Measurements from ENCODE around the gene SPCS3.

DNA sequence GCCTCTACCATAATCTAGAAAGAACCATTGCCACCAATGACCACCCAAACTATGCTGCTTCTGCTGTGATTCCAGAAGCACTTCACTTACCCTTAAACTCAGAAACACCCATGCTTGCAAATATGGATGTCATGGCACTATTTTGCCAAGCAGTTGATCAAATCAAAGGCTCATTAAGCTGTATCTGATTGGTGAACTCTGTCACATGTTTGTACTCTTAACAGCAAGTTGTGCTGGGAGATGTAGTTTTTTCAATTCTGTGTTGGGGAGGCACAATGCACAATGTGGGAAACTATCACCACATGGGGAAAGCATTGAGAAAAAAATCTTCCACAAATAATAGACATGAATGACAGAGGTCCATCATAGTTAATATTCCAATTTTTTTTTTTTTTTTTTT is 19.2 kb upstream of the SPCS3 start:
- TF ChIP-seq POLR2AphosphoS5 (IDR thresholded peaks at IDR 0.05; ENCODE audit: low read depth) (no peak), SPI1 (IDR thresholded peaks at IDR 0.05; ENCODE audit: borderline replicate concordance, low read depth) (no peak), GABPA (IDR thresholded peaks at IDR 0.05; ENCODE audit: low read depth) (no peak)
- TF ChIP-seq, protein P1, sequence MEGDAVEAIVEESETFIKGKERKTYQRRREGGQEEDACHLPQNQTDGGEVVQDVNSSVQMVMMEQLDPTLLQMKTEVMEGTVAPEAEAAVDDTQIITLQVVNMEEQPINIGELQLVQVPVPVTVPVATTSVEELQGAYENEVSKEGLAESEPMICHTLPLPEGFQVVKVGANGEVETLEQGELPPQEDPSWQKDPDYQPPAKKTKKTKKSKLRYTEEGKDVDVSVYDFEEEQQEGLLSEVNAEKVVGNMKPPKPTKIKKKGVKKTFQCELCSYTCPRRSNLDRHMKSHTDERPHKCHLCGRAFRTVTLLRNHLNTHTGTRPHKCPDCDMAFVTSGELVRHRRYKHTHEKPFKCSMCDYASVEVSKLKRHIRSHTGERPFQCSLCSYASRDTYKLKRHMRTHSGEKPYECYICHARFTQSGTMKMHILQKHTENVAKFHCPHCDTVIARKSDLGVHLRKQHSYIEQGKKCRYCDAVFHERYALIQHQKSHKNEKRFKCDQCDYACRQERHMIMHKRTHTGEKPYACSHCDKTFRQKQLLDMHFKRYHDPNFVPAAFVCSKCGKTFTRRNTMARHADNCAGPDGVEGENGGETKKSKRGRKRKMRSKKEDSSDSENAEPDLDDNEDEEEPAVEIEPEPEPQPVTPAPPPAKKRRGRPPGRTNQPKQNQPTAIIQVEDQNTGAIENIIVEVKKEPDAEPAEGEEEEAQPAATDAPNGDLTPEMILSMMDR (IDR thresholded peaks at IDR 0.05; ENCODE audit: insufficient read depth, low read length), result no peak
